Activated naive CD8-positive, alpha-beta T cell treated with anti-CD3 and anti-CD28 coated beads for 36 hours (primary cell): ENCODE results near the gene ITGA4. TPM values are rescaled to one million over a fixed set of nuclear protein-coding genes. Genes with fewer than 3 reads are reported as not detected.

Experiments used
- DNase-seq: peaks from one replicate; pipeline ENCODE4 v3.0.0; 2021
- H3K27ac Mint-ChIP-seq: one replicate; pipeline ENCODE4 v1.8.0; 2022; ENCODE audit warnings: mild to moderate bottlenecking, moderate library complexity, mixed read lengths
- H3K27me3 Mint-ChIP-seq: one replicate; pipeline ENCODE4 v1.8.0; 2022; ENCODE audit warnings: mild to moderate bottlenecking, mixed read lengths
- H3K36me3 Mint-ChIP-seq: one replicate; pipeline ENCODE4 v1.8.0; 2021; ENCODE audit warnings: mild to moderate bottlenecking, mixed read lengths
- H3K4me1 Mint-ChIP-seq: one replicate; pipeline ENCODE4 v1.8.0; 2021; ENCODE audit warnings: mixed read lengths
- H3K4me3 Mint-ChIP-seq: one replicate; pipeline ENCODE4 v1.8.0; 2022; ENCODE audit warnings: mild to moderate bottlenecking, moderate library complexity, mixed read lengths
- H3K9me3 Mint-ChIP-seq: one replicate; pipeline ENCODE4 v1.8.0; 2022; ENCODE audit warnings: mixed read lengths
- total RNA-seq, 2 experiments: library from RNA; stranded (reverse); gene quantifications; one replicate each; pipeline ENCODE4 v1.2.3, GENCODE V29; 2021

Gene ITGA4
- total RNA-seq, 2 experiments from 2014 or later, result 71.9 to 74.8 TPM

DNA sequence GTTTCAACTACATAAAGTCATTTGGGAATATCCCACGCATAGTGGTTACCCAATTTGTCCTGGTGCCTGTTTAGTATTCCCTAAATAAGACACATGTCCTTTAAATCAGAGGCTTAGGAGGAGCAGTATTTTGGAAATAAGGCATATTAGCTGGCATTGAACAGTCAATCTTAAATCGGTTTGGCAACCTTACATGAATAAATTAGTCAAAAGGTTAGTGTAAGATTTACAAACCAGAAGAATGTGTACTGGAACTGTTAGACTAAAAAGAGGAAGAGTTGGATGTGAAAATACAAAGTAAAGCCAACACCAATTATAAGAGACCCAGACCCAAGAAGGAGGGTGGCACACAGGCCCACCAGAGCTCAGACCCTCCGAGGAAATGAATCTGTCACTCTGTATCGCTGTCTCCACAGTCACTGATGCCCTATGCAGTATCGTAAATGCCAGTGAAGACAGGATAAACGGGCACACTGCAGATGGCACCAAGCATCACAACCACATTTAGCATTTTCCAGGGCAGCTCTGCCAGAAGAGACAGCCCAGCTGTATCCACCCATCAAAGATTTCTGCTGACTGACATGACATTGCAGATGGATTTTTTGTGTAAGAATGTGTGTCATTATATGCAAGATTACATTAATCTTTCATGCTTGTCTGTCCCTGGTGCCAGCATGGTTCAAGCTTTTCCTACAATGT lies 109.3 kb downstream of the ITGA4 start:
- H3K9me3 Mint-ChIP-seq, result no peaks in the 10 kb centered on the region
- H3K27ac Mint-ChIP-seq, result no peak overlapping the region
- H3K27me3 Mint-ChIP-seq, result peaks cover 4% of the 10 kb centered on the region
- no peak for DNase-seq
- H3K4me1 Mint-ChIP-seq, result peaks cover 9% of the 10 kb centered on the region
- no peak overlapping the region for H3K4me3 Mint-ChIP-seq
- H3K36me3 Mint-ChIP-seq, result no peaks in the 10 kb centered on the region

- no peaks in the 10 kb centered on the region for H3K9me3 Mint-ChIP-seq
- peaks cover 8% of the 10 kb centered on the region for H3K4me1 Mint-ChIP-seq
- peaks cover 14% of the 10 kb centered on the region for H3K27me3 Mint-ChIP-seq
- H3K27ac Mint-ChIP-seq, result no peak overlapping the region
- no peak overlapping the region for H3K4me3 Mint-ChIP-seq
- H3K36me3 Mint-ChIP-seq, result no peaks in the 10 kb centered on the region
- DNase-seq, result no peak
These were observed 112.9 kb downstream of the ITGA4 start for GRCh38 chr2:181570059-181570458.

DNA sequence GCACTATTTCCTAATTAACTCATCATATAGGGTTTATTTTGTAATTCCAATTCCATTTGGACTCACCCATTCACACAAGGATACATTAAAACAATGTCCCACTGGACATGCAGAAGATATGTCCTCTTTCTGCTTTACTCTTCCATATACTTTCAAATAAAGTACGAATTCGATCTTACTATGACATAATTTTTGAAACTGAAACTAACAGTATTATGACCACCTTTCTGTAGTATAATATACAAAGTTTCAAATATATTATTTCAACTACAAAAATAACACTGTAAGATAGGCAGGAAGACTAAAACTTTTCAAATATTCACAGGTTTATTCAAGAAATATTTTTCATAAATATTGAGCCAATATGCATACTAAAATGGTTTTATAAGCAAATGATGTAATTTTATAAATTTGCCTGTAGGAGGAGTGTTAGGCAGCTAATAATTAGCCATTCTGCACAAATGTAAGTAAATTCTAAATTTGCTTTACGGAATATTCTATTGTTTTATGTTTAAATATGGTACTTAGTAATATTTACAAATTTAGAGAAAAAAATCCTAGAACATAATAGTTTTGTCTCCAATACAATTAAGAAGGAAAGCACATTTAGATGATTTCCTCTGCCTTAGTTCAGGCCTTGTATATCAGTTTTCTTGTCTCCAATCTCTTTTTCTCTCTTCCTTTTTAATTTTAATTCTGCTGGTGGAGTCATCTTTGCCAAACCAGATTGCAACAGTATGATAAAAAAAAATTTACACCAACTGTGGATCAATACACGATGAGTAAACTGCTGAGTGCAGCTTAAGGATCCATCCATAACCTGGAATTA lies 113.9 kb downstream of the ITGA4 start:
- peaks cover 6% of the 10 kb centered on the region for H3K4me1 Mint-ChIP-seq
- no peaks in the 10 kb centered on the region for H3K9me3 Mint-ChIP-seq
- no peak overlapping the region for H3K27ac Mint-ChIP-seq
- no peak overlapping the region for H3K4me3 Mint-ChIP-seq
- H3K36me3 Mint-ChIP-seq, result no peaks in the 10 kb centered on the region
- DNase-seq, result no peak
- H3K27me3 Mint-ChIP-seq, result peaks cover 14% of the 10 kb centered on the region

DNA sequence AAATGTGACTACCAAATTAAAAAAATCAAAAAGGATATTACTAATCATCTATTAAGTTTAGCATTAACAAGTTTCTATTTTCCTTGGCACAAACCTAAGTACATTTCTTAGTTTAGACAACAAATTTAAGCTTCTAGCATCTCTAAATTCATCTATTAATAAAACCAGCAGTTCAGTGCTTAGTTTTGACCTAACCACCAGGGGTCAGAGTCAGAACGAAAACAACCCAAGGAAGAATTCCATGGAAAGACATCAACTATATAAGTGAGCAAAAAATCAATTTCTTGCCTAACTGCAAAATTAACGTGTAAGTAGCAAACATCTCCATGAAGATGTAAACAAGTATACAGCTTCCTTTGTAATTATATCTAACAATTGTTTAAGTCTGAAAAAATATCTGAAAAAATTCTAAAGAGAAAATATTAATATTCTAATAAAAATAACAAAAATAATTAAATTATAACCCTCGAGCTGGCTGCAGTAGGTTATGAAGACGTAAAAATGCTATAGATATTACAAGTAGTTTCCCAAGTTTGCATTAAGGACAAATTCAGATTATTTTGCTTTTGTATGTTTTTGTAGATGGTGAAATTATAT lies 116.1 kb downstream of the ITGA4 start:
- peaks cover 4% of the 10 kb centered on the region for H3K4me1 Mint-ChIP-seq
- no peaks in the 10 kb centered on the region for H3K9me3 Mint-ChIP-seq
- H3K27me3 Mint-ChIP-seq, result peaks cover 14% of the 10 kb centered on the region
- H3K4me3 Mint-ChIP-seq, result no peak overlapping the region
- no peak overlapping the region for H3K27ac Mint-ChIP-seq
- no peaks in the 10 kb centered on the region for H3K36me3 Mint-ChIP-seq
- DNase-seq, result no peak

- no peak for DNase-seq
- H3K4me1 Mint-ChIP-seq, result peaks cover 2% of the 10 kb centered on the region
- no peak overlapping the region for H3K27ac Mint-ChIP-seq
- H3K4me3 Mint-ChIP-seq, result no peak overlapping the region
- H3K36me3 Mint-ChIP-seq, result no peaks in the 10 kb centered on the region
- H3K27me3 Mint-ChIP-seq, result peaks cover 14% of the 10 kb centered on the region
- no peaks in the 10 kb centered on the region for H3K9me3 Mint-ChIP-seq
These were observed 117.1 kb downstream of the ITGA4 start for GRCh38 chr2:181574321-181574720.

DNA sequence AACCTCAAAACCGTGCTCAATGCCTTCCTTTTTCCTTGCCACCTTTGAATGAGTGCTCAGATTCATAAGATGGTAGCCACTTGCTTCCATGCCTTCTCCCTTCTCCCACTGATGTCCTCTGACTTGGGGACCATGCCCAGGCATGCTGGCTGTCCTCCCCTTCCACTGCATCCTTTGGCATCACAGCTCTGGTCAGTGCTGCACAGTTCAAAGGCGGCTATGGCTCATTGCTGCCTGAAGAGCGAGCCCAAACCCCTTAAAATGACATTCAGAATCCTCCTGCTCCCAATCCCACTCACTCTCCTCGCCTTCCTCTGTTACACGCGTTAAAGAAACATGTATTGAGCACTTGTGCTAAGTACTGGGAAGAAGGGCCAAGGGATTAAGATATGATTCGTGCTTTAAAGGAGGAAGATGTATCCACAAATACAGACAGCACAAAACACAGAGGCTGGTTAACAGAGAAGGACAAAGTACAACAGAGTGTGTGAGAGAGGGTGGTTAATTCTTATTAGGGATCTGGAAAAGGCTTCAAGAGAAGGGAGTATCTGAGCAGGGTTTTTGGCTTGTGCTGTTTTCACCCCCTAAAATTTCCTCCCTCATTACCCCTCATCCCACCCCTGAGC lies 118.0 kb downstream of the ITGA4 start:
- Mint-ChIP-seq H3K4me1 (peaks cover 2% of the 10 kb centered on the region), H3K27me3 (peaks cover 13% of the 10 kb centered on the region)

GRCh38 chr2:181575650-181576025 lies 118.5 kb downstream of the ITGA4 start:
- H3K36me3 Mint-ChIP-seq, result no peaks in the 10 kb centered on the region
- H3K27ac Mint-ChIP-seq, result no peak overlapping the region
- DNase-seq, result no peak
- no peak overlapping the region for H3K4me3 Mint-ChIP-seq
- no peaks in the 10 kb centered on the region for H3K9me3 Mint-ChIP-seq
- H3K4me1 Mint-ChIP-seq, result peaks cover 2% of the 10 kb centered on the region
- peaks cover 10% of the 10 kb centered on the region for H3K27me3 Mint-ChIP-seq

More for the DNA sequence above, 118.0 kb downstream of the ITGA4 start:
- Mint-ChIP-seq H3K36me3 (no peaks in the 10 kb centered on the region), H3K9me3 (no peaks in the 10 kb centered on the region), H3K27ac (no peak overlapping the region), H3K4me3 (no peak overlapping the region)
- DNase-seq, result no peak

DNA sequence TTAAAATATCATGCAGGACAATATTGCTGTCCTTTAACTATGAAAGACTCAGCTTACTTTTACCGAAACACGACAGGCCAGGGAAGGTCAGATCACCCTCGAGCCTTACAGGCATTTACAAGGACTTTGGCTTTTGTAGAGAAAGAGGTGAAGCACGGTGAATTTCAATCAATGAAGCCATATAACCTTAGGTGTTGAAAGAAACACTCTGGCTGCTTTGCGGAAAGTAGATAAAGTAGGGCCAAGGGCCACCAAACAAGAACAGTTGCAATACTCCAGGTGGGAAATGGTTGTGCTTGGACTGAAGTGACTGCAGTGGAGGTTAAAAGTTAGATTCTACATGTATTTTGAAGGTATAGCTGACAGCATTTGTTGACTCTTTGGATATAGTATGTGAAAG lies 119.2 kb downstream of the ITGA4 start:
- Mint-ChIP-seq H3K4me3 (no peak overlapping the region), H3K4me1 (peaks cover 2% of the 10 kb centered on the region), H3K9me3 (no peaks in the 10 kb centered on the region), H3K27ac (no peak overlapping the region), H3K36me3 (no peaks in the 10 kb centered on the region), H3K27me3 (peaks cover 10% of the 10 kb centered on the region)
- no peak for DNase-seq

- DNase-seq, result no peak
- Mint-ChIP-seq H3K4me3 (no peak overlapping the region), H3K27ac (no peak overlapping the region), H3K27me3 (peaks cover 8% of the 10 kb centered on the region), H3K9me3 (no peaks in the 10 kb centered on the region), H3K4me1 (peaks cover 2% of the 10 kb centered on the region), H3K36me3 (no peaks in the 10 kb centered on the region)
These were observed 121.6 kb downstream of the ITGA4 start for GRCh38 chr2:181578829-181579228.

GRCh38 chr2:181581534-181581933 lies 124.3 kb downstream of the ITGA4 start:
- no peak for DNase-seq

DNA sequence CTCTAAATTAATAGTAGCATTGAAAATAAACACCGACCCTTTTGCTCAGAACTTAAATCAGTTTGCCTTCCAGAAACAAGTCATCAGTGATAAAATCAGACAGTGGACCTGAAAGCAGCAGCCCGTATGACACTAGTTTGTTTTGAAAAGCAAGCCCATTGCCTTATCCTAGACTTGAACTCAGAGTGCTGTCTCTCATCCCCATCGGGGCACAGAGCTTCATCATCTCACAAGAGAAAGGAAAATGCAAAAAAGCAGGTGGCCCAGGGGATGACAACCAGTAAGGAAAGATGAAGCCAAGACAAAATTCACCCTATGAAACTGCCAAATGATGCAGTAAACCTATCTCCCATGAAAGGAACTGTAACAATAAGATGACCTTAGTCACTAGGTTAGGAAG lies 128.5 kb downstream of the ITGA4 start:
- peaks cover 12% of the 10 kb centered on the region for H3K27me3 Mint-ChIP-seq
- DNase-seq, result no peak
- no peak overlapping the region for H3K4me3 Mint-ChIP-seq
- no peaks in the 10 kb centered on the region for H3K36me3 Mint-ChIP-seq
- H3K4me1 Mint-ChIP-seq, result peaks cover 15% of the 10 kb centered on the region
- H3K9me3 Mint-ChIP-seq, result no peaks in the 10 kb centered on the region
- no peak overlapping the region for H3K27ac Mint-ChIP-seq

More at GRCh38 chr2:181581534-181581933, 124.3 kb downstream of the ITGA4 start:
- H3K27me3 Mint-ChIP-seq, result peaks cover 12% of the 10 kb centered on the region
- no peak overlapping the region for H3K4me3 Mint-ChIP-seq
- no peak overlapping the region for H3K27ac Mint-ChIP-seq
- H3K36me3 Mint-ChIP-seq, result no peaks in the 10 kb centered on the region
- peaks cover 10% of the 10 kb centered on the region for H3K4me1 Mint-ChIP-seq
- H3K9me3 Mint-ChIP-seq, result no peaks in the 10 kb centered on the region

Other genes with a start within 250 kb of the ITGA4 start
- under 1 TPM; 0.06 TPM for gene CERKL, start 199.7 kb downstream of the ITGA4 start, total RNA-seq
- under 1 TPM in 1 of 2 experiments, not detected in 1; 0.08 TPM for gene NEUROD1, start 223.1 kb downstream of the ITGA4 start, total RNA-seq